CD14-positive monocyte (primary cell): Measurements from ENCODE around the gene SHTN1. TPM values are rescaled to one million over a fixed set of nuclear protein-coding genes. Genes with fewer than 3 reads are reported as not detected.

ENCODE experiments used
- DNase-seq, 3 donors: peaks; one replicate each; pipeline ENCODE4 v3.0.0-alpha.2; 2011 to 2022
- H2AFZ ChIP-seq: 2 replicates; pipeline ENCODE4 v1.6.0; 2012; ENCODE audit warnings: mild to moderate bottlenecking, low read depth, low read length, inconsistent platforms; ENCODE audit not compliant: insufficient read depth, poor library complexity, severe bottlenecking
- H3K27ac ChIP-seq, 2 donors: 1 replicate in 1 of 2; 2 replicates in 1 of 2; pipeline ENCODE4 v1.5.1; 2012 to 2013; ENCODE audit warnings: low read length in 2 of 2, control low read depth in 1 of 2, inconsistent platforms in 1 of 2, low read depth in 1 of 2, mild to moderate bottlenecking in 1 of 2
- H3K27me3 ChIP-seq, 2 donors: one replicate each; pipeline versions ENCODE4 v1.6.0 to v1.6.1; 2011 to 2013; ENCODE audit warnings: low read length in 2 of 2; ENCODE audit not compliant: control insufficient read depth in 2 of 2, insufficient read depth in 2 of 2
- H3K36me3 ChIP-seq, 2 donors: replicated peaks in 1 of 2; 1 replicate in 1 of 2; 2 replicates in 1 of 2; pipeline versions ENCODE4 v1.5.1 to v1.6.1; 2012 to 2013; ENCODE audit warnings: low read length in 2 of 2, control low read depth in 1 of 2, inconsistent platforms in 1 of 2, mild to moderate bottlenecking in 1 of 2; ENCODE audit not compliant: insufficient read depth in 2 of 2, control insufficient read depth in 1 of 2
- H3K4me1 ChIP-seq, 2 donors: 1 replicate in 1 of 2; 2 replicates in 1 of 2; pipeline versions ENCODE4 v1.5.1 to v1.6.1; 2012 to 2013; ENCODE audit warnings: low read length in 2 of 2, control low read depth in 1 of 2, inconsistent platforms in 1 of 2, mild to moderate bottlenecking in 1 of 2, moderate library complexity in 1 of 2; ENCODE audit not compliant: insufficient read depth in 2 of 2, control insufficient read depth in 1 of 2
- H3K4me2 ChIP-seq: replicated peaks from 2 replicates; pipeline ENCODE3; 2012; ENCODE audit warnings: low read length, moderate library complexity, mild to moderate bottlenecking; ENCODE audit not compliant: poor library complexity, severe bottlenecking; ENCODE audit errors: extremely low read depth
- H3K4me3 ChIP-seq, 3 experiments: fragments of 200-600 bp in 1 of 3; sonication (generic) in 1 of 3; replicated peaks in 1 of 3; 1 replicate in 2 of 3; 2 replicates in 1 of 3; pipeline ENCODE4 v1.5.1; 2011 to 2013; ENCODE audit warnings: low read length in 3 of 3, mild to moderate bottlenecking in 3 of 3, control low read depth in 2 of 3, low read depth in 2 of 3, inconsistent platforms in 1 of 3, moderate library complexity in 1 of 3
- H3K79me2 ChIP-seq: 2 replicates; pipeline ENCODE4 v1.6.0; 2012; ENCODE audit warnings: mild to moderate bottlenecking, control low read depth, inconsistent platforms, low read length, moderate library complexity; ENCODE audit not compliant: insufficient read depth
- H3K9ac ChIP-seq: 2 replicates; pipeline ENCODE4 v1.6.0; 2017; ENCODE audit warnings: low read length, mild to moderate bottlenecking; ENCODE audit not compliant: insufficient read depth, poor library complexity, severe bottlenecking
- H3K9me3 ChIP-seq, 2 donors: replicated peaks in 1 of 2; 1 replicate in 1 of 2; 2 replicates in 1 of 2; pipeline versions ENCODE4 v1.5.1 to v1.6.1; 2012 to 2013; ENCODE audit warnings: low read length in 2 of 2, control low read depth in 1 of 2; ENCODE audit not compliant: control insufficient read depth in 1 of 2, insufficient read depth in 1 of 2
- H4K20me1 ChIP-seq: 2 replicates; pipeline ENCODE4 v1.6.0; 2012; ENCODE audit warnings: mild to moderate bottlenecking, low read length, control low read depth, moderate library complexity; ENCODE audit not compliant: insufficient read depth
- H3K27ac Mint-ChIP-seq, 7 donors: one replicate each; pipeline ENCODE4 v1.8.0; 2020; ENCODE audit warnings: mild to moderate bottlenecking in 7 of 7, mixed read lengths in 7 of 7, moderate library complexity in 6 of 7, inconsistent platforms in 2 of 7
- H3K27me3 Mint-ChIP-seq, 3 donors: one replicate each; pipeline ENCODE4 v1.8.0; 2021 to 2022; ENCODE audit warnings: low read depth in 3 of 3, mild to moderate bottlenecking in 3 of 3, mixed read lengths in 3 of 3, moderate library complexity in 3 of 3, inconsistent platforms in 1 of 3
- H3K36me3 Mint-ChIP-seq, 2 donors: one replicate each; pipeline ENCODE4 v1.8.0; 2020; ENCODE audit warnings: mixed read lengths in 2 of 2, inconsistent platforms in 1 of 2, mild to moderate bottlenecking in 1 of 2
- H3K4me1 Mint-ChIP-seq: one replicate; pipeline ENCODE4 v1.8.0; 2020; ENCODE audit warnings: mild to moderate bottlenecking, mixed read lengths
- H3K4me3 Mint-ChIP-seq, 2 donors: one replicate each; pipeline ENCODE4 v1.8.0; 2020; ENCODE audit warnings: mild to moderate bottlenecking in 2 of 2, mixed read lengths in 2 of 2, moderate library complexity in 1 of 2
- H3K9me3 Mint-ChIP-seq, 7 donors: one replicate each; pipeline ENCODE4 v1.8.0; 2020 to 2022; ENCODE audit warnings: mixed read lengths in 7 of 7, mild to moderate bottlenecking in 6 of 7, moderate library complexity in 6 of 7, inconsistent platforms in 2 of 7
- CTCF ChIP-seq: fragments of 200-600 bp; IDR thresholded peaks from one replicate; pipeline ENCODE4 v1.8.0; 2022; ENCODE audit warnings: antibody characterized with exemption, mild to moderate bottlenecking
- WGBS: methylation state at CpG from one replicate; pipeline ENCODE4 v1.1.5; 2013; ENCODE audit warnings: missing lambda C conversion rate; ENCODE audit not compliant: insufficient coverage; 5-methylcytosine and 5-hydroxymethylcytosine counted together
- intact Hi-C, 2 donors: fragments of 100-400 bp; cut with micrococcal nuclease; formaldehyde crosslinking; loops; one replicate each; pipeline versions ENCODE4 v1.15.0 to v1.15.1; 2023
- polyA plus RNA-seq, 3 donors: library from polyadenylated mRNA; depleted of rRNA in 1 of 3; unstranded in 2 of 3; stranded (reverse) in 1 of 3; fragments of 300-500 nt in 2 of 3; fragments of >200 nt in 1 of 3; fragmentation: Illumina TruSeq in 2 of 3; gene quantifications; 1 replicate in 2 of 3; 2 replicates in 1 of 3; pipeline ENCODE4 v1.2.3, GENCODE V29; 2012 to 2021

The SHTN1 gene
- polyA plus RNA-seq, 3 donors = 14.4 to 22.6 (median 14.9) TPM

DNA sequence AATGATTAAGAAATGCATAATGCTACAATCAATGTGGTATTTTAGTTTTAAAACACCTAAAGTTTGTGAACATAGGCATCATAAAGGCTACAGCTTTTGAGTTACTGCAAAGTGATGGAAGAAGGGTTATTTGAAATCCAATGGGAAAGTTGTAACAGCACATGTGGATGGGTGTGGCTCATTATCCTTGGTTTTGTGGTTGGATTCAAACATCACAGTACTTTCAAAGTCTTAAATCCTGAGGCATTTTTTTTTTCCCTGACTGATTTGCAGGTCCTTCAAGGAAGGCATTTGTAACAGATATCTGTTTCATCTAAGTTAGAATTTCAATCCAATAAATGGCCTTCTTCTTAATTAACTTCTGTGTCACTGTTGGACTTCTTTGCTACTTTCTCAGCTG, 9.8 kb upstream of the SHTN1 start:
- Mint-ChIP-seq H3K27me3 (peaks cover 4 to 21% (median 5%) of the 10 kb centered on the region in 3 donors), H3K4me3 (no peak overlapping the region), H3K36me3 (no peaks in the 10 kb centered on the region), H3K9me3 (peaks cover 0 to 1% (median 0%) of the 10 kb centered on the region in 7 donors), H3K4me1 (no peaks in the 10 kb centered on the region), H3K27ac (no peak overlapping the region)
- intact Hi-C loops = no loop called here
- Histone ChIP-seq H3K79me2 (no peaks in the 10 kb centered on the region), H4K20me1 (no peaks in the 10 kb centered on the region), H3K9ac (no peak overlapping the region), H3K27me3 (peaks cover 0 to 3% of the 10 kb centered on the region in 2 donors), H2AFZ (no peak overlapping the region), H3K27ac (no peak overlapping the region), H3K4me1 (no peaks in the 10 kb centered on the region), H3K36me3 (no peaks in the 10 kb centered on the region), H3K9me3 (no peaks in the 10 kb centered on the region), H3K4me2 (no peak overlapping the region), H3K4me3 (no peak overlapping the region)
- DNase-seq = no peak
- no peak for TF ChIP-seq CTCF

DNA sequence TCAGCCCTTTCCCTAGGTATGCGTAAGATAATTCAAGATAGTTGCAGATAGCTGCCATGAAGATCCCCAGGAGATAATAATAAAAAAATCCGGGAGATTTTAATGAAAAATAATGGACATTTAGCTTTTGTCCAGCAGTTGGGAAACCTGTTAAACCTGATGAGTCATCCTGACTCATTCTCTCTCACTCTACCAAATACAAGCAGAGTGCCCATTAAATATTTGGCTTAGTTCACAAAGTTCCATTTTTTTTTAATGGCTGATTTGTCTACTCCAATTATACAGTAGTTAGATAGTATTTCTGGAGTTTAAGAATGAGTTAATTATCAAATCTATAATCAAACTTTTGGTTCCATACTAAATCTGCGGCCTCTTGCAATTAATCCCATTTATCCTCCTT, 2.1 kb upstream of the SHTN1 start:
- no peak overlapping the region for H3K9ac ChIP-seq
- H3K9me3 ChIP-seq = no peaks in the 10 kb centered on the region
- no CpG with 5 or more reads among the region's 3 CpGs for WGBS
- H3K4me2 ChIP-seq = no peak overlapping the region
- intact Hi-C loops = loop anchor here in 1 of 2 donors (10.0 kb wide), 1 partner anchor 52 kb away; no protein-coding TSS in a partner anchor
- no peak for TF ChIP-seq CTCF
- H4K20me1 ChIP-seq = peaks cover 15% of the 10 kb centered on the region
- Mint-ChIP-seq H3K27me3 (peaks cover 2 to 20% (median 13%) of the 10 kb centered on the region in 3 donors), H3K4me1 (peaks cover 27% of the 10 kb centered on the region), H3K9me3 (peaks cover 0 to 4% (median 0%) of the 10 kb centered on the region in 7 donors), H3K4me3 (no peak overlapping the region), H3K27ac (no peak overlapping the region), H3K36me3 (peaks cover 3 to 7% of the 10 kb centered on the region in 2 donors)
- no peak overlapping the region for H3K27ac ChIP-seq
- no peaks in the 10 kb centered on the region for H3K36me3 ChIP-seq
- H3K27me3 ChIP-seq = no peaks in the 10 kb centered on the region
- peaks cover 28 to 39% of the 10 kb centered on the region in 2 donors for H3K4me1 ChIP-seq
- H3K79me2 ChIP-seq = peaks cover 20% of the 10 kb centered on the region
- H3K4me3 ChIP-seq = no peak overlapping the region
- peak; percentile 21 to 71 (median 53) for DNase-seq
- no peak overlapping the region for H2AFZ ChIP-seq
